ENCODE results near the gene OLFML1.
"Not testable (repeated sequence)": the region's sequence is repeated elsewhere in the genome, so short reads cannot be mapped to it uniquely, and the experiment has no call there.

DNA sequence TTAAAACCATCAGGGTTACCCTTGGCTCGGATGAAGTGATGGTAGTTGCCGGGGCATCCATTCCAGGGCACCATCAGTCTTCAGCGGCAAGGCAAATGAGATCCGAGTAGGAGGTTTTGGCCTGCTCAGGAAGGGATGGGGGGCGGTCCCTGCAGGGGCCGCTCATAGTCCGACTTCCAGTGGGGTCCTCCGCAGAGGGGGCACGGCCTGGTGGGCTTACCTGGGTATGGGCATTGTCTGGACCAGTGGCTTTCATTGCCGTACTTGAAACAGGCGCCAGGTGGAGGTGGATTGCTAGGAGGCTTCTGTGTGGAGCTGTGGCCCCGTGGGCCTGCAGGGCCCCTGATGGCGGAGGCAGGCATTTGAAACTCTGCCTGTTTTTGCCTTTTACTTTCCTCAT, 32.4 kb downstream of the OLFML1 start:
- TF ChIP-seq ELF4 (CRISPR knock-in tag; IDR thresholded peaks at IDR 0.05; ENCODE audit: low read depth): not testable (repeated sequence)
- TF ChIP-seq, protein P1, sequence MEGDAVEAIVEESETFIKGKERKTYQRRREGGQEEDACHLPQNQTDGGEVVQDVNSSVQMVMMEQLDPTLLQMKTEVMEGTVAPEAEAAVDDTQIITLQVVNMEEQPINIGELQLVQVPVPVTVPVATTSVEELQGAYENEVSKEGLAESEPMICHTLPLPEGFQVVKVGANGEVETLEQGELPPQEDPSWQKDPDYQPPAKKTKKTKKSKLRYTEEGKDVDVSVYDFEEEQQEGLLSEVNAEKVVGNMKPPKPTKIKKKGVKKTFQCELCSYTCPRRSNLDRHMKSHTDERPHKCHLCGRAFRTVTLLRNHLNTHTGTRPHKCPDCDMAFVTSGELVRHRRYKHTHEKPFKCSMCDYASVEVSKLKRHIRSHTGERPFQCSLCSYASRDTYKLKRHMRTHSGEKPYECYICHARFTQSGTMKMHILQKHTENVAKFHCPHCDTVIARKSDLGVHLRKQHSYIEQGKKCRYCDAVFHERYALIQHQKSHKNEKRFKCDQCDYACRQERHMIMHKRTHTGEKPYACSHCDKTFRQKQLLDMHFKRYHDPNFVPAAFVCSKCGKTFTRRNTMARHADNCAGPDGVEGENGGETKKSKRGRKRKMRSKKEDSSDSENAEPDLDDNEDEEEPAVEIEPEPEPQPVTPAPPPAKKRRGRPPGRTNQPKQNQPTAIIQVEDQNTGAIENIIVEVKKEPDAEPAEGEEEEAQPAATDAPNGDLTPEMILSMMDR (IDR thresholded peaks at IDR 0.05): not testable (repeated sequence)
